GM06990 (cell line): ENCODE results near the gene EPB41L4A.
"Not testable (repeated sequence)": the region's sequence is repeated elsewhere in the genome, so short reads cannot be mapped to it uniquely, and the experiment has no call there.

Experiments used
- DNase-seq: peaks from one replicate; pipeline ENCODE4 v3.0.0-alpha.2; 2011; ENCODE audit not compliant: insufficient read length; ENCODE audit errors: extremely low read depth
- H3K27me3 ChIP-seq: replicated peaks from 2 replicates; pipeline ENCODE4 v1.6.0; 2011; ENCODE audit warnings: low read length; ENCODE audit not compliant: control insufficient read depth, insufficient read depth
- H3K36me3 ChIP-seq: 2 replicates; pipeline ENCODE4 v1.5.1; 2011; ENCODE audit warnings: low read length; ENCODE audit not compliant: control insufficient read depth, insufficient read depth
- H3K4me3 ChIP-seq: replicated peaks from 2 replicates; pipeline ENCODE4 v1.5.1; 2011; ENCODE audit warnings: low read depth, mild to moderate bottlenecking, control low read depth, low read length
- CTCF ChIP-seq: IDR thresholded peaks from 2 replicates; pipeline ENCODE4 v1.5.1; 2011; ENCODE audit warnings: low read length, control low read depth, mild to moderate bottlenecking, inconsistent platforms; ENCODE audit not compliant: insufficient read depth, poor library complexity, severe bottlenecking

The EPB41L4A gene

GRCh38 chr5:112436144-112436543 is 17.1 kb upstream of the EPB41L4A start:
- no peak for TF ChIP-seq CTCF
- Histone ChIP-seq H3K27me3 (no peaks in the 10 kb centered on the region; the same call in 1 of the 2 replicates), H3K4me3 (no peak overlapping the region), H3K36me3 (no peaks in the 10 kb centered on the region)
- no peak for DNase-seq

GRCh38 chr5:112434641-112435040 is 15.6 kb upstream of the EPB41L4A start:
- DNase-seq: no peak
- TF ChIP-seq CTCF: no peak
- H3K36me3 ChIP-seq: no peaks in the 10 kb centered on the region
- H3K27me3 ChIP-seq: no peaks in the 10 kb centered on the region; the same call in 1 of the 2 replicates
- H3K4me3 ChIP-seq: no peak overlapping the region

GRCh38 chr5:112426202-112426601 is 7.1 kb upstream of the EPB41L4A start:
- H3K36me3 ChIP-seq, H3K4me3 ChIP-seq, DNase-seq, H3K27me3 ChIP-seq: not testable (repeated sequence)

GRCh38 chr5:112419986-112420864 is 1.1 kb upstream of the EPB41L4A start:
- peak; percentile 84 for TF ChIP-seq CTCF
- DNase-seq: peak; percentile 67
- Histone ChIP-seq H3K4me3 (peak overlapping the region; percentile 71), H3K27me3 (peaks cover 2% of the 10 kb centered on the region; the same call in 1 of the 2 replicates), H3K36me3 (no peaks in the 10 kb centered on the region)

- Histone ChIP-seq H3K27me3 (peaks cover 2% of the 10 kb centered on the region; the same call in 1 of the 2 replicates), H3K36me3 (no peaks in the 10 kb centered on the region), H3K4me3 (peak overlapping the region; percentile 71)
- TF ChIP-seq CTCF: no peak
- peak; percentile 9 for DNase-seq
Observed at GRCh38 chr5:112418659-112419163, 366 bp downstream of the EPB41L4A start.

- DNase-seq: peak; percentile 24
- no peak for TF ChIP-seq CTCF
Observed at GRCh38 chr5:112417931-112418658, 982 bp downstream of the EPB41L4A start.

More at GRCh38 chr5:112417931-112418658, 982 bp downstream of the EPB41L4A start:
- peak overlapping the region; percentile 71 for H3K4me3 ChIP-seq
- no peaks in the 10 kb centered on the region for H3K36me3 ChIP-seq
- peaks cover 2% of the 10 kb centered on the region; the same call in 1 of the 2 replicates for H3K27me3 ChIP-seq
